H9 (cell line): ENCODE data around the gene ERFL. TPM values are rescaled to one million over a fixed set of nuclear protein-coding genes. Genes with fewer than 3 reads are reported as not detected.

Experiments used
- DNase-seq: peaks from one replicate; pipeline ENCODE4 v3.0.0-alpha.2; 2017
- H2AFZ ChIP-seq: one replicate; pipeline ENCODE4 v1.6.1; 2013; ENCODE audit warnings: mild to moderate bottlenecking, low read length, control low read depth, moderate library complexity
- H2AK5ac ChIP-seq: 2 replicates; pipeline ENCODE4 v1.6.1; 2013; ENCODE audit warnings: low read length, control low read depth, mixed read lengths; ENCODE audit not compliant: insufficient read length
- H2BK120ac ChIP-seq: one replicate; pipeline ENCODE4 v1.6.1; 2013; ENCODE audit warnings: low read depth, mild to moderate bottlenecking, low read length, control low read depth, inconsistent platforms; ENCODE audit not compliant: poor library complexity, severe bottlenecking
- H2BK12ac ChIP-seq: 2 replicates; pipeline ENCODE4 v1.6.1; 2013; ENCODE audit warnings: low read length, control low read depth, mixed read lengths, low read depth; ENCODE audit not compliant: insufficient read length
- H2BK15ac ChIP-seq: 2 replicates; pipeline ENCODE4 v1.6.1; 2013; ENCODE audit warnings: low read depth, low read length, control low read depth
- H2BK20ac ChIP-seq: one replicate; pipeline ENCODE4 v1.6.1; 2013; ENCODE audit warnings: low read depth, mild to moderate bottlenecking, low read length, control low read depth, inconsistent platforms; ENCODE audit not compliant: poor library complexity, severe bottlenecking
- H2BK5ac ChIP-seq: 2 replicates; pipeline ENCODE4 v1.6.1; 2013; ENCODE audit warnings: low read length, control low read depth, mixed read lengths; ENCODE audit not compliant: insufficient read length
- H3K14ac ChIP-seq: 2 replicates; pipeline ENCODE4 v1.6.1; 2013; ENCODE audit warnings: low read length, control low read depth; ENCODE audit not compliant: insufficient read depth
- H3K18ac ChIP-seq: 2 replicates; pipeline ENCODE4 v1.6.1; 2013; ENCODE audit warnings: low read depth, mild to moderate bottlenecking, mixed read lengths, low read length, control low read depth; ENCODE audit not compliant: insufficient read length
- H3K23ac ChIP-seq: 2 replicates; pipeline ENCODE4 v1.6.1; 2013; ENCODE audit warnings: low read length, control low read depth, mixed read lengths, low read depth; ENCODE audit not compliant: insufficient read length
- H3K23me2 ChIP-seq: 2 replicates; pipeline ENCODE4 v1.6.1; 2013; ENCODE audit warnings: low read depth, mild to moderate bottlenecking, mixed read lengths, low read length, control low read depth; ENCODE audit not compliant: insufficient read length, poor library complexity, severe bottlenecking
- H3K27ac ChIP-seq: 2 replicates; pipeline ENCODE4 v1.5.1; 2013; ENCODE audit warnings: low read length, control low read depth, mixed read lengths, low read depth; ENCODE audit not compliant: insufficient read length
- H3K27me3 ChIP-seq: 2 replicates; pipeline ENCODE4 v1.6.1; 2013; ENCODE audit warnings: low read length, control low read depth, inconsistent platforms; ENCODE audit not compliant: insufficient read depth
- H3K4ac ChIP-seq: 2 replicates; pipeline ENCODE4 v1.6.1; 2013; ENCODE audit warnings: low read depth, mild to moderate bottlenecking, control low read depth, inconsistent platforms, low read length, moderate library complexity
- H3K4me1 ChIP-seq: 2 replicates; pipeline ENCODE4 v1.6.1; 2013; ENCODE audit warnings: low read length, control low read depth, inconsistent platforms; ENCODE audit not compliant: insufficient read depth
- H3K4me2 ChIP-seq: 2 replicates; pipeline ENCODE4 v1.6.1; 2013; ENCODE audit warnings: low read length, control low read depth, mixed read lengths; ENCODE audit not compliant: insufficient read length, insufficient read depth
- H3K56ac ChIP-seq: 2 replicates; pipeline ENCODE4 v1.6.1; 2013; ENCODE audit warnings: low read depth, mild to moderate bottlenecking, mixed read lengths, low read length, control low read depth; ENCODE audit not compliant: insufficient read length
- H3K79me1 ChIP-seq: 2 replicates; pipeline ENCODE4 v1.6.1; 2013; ENCODE audit warnings: low read depth, mild to moderate bottlenecking, moderate library complexity, low read length, control low read depth, inconsistent platforms; ENCODE audit not compliant: insufficient read depth, poor library complexity, severe bottlenecking
- H3K79me2 ChIP-seq: 2 replicates; pipeline ENCODE4 v1.6.1; 2013; ENCODE audit warnings: low read length, control low read depth, inconsistent platforms; ENCODE audit not compliant: insufficient read depth
- H3K9ac ChIP-seq: 2 replicates; pipeline ENCODE4 v1.6.1; 2013; ENCODE audit warnings: low read length, control low read depth, mixed read lengths; ENCODE audit not compliant: insufficient read length; ENCODE audit errors: extremely low read depth
- H3K9me3 ChIP-seq: one replicate; pipeline ENCODE4 v1.6.1; 2013; ENCODE audit warnings: low read depth, low read length, inconsistent platforms; ENCODE audit not compliant: control insufficient read depth
- H3T11ph ChIP-seq: one replicate; pipeline ENCODE4 v1.6.1; 2013; ENCODE audit warnings: mild to moderate bottlenecking, low read length, control low read depth, inconsistent platforms
- H4K20me1 ChIP-seq: one replicate; pipeline ENCODE4 v1.6.1; 2013; ENCODE audit not compliant: control insufficient read depth, insufficient read length, insufficient read depth
- H4K5ac ChIP-seq: 2 replicates; pipeline ENCODE4 v1.6.1; 2013; ENCODE audit warnings: low read depth, mild to moderate bottlenecking, mixed read lengths, low read length, control low read depth; ENCODE audit not compliant: insufficient read length
- H4K8ac ChIP-seq: replicated peaks from 2 replicates; pipeline ENCODE4 v1.6.1; 2013; ENCODE audit warnings: low read length, control low read depth, mixed read lengths, low read depth; ENCODE audit not compliant: insufficient read length
- H4K91ac ChIP-seq: 2 replicates; pipeline ENCODE4 v1.6.1; 2013; ENCODE audit warnings: low read depth, mild to moderate bottlenecking, moderate library complexity, mixed read lengths, low read length, control low read depth; ENCODE audit not compliant: insufficient read length
- H3K27ac Mint-ChIP-seq, 3 experiments: 2 replicates in 2 of 3; 3 replicates in 1 of 3; pipeline ENCODE4 v1.8.0; 2020 to 2021; ENCODE audit warnings: mixed read lengths in 3 of 3, mild to moderate bottlenecking in 1 of 3, moderate library complexity in 1 of 3
- H3K27me3 Mint-ChIP-seq: 2 replicates; pipeline ENCODE4 v1.8.0; 2021; ENCODE audit warnings: low read depth, mild to moderate bottlenecking, moderate library complexity, mixed read lengths
- H3K36me3 Mint-ChIP-seq, 3 experiments: 2 replicates in 2 of 3; 3 replicates in 1 of 3; pipeline ENCODE4 v1.8.0; 2020 to 2021; ENCODE audit warnings: low read depth in 3 of 3, mixed read lengths in 3 of 3; ENCODE audit not compliant: insufficient read depth in 1 of 3
- H3K4me1 Mint-ChIP-seq, 2 experiments: 2 replicates each; pipeline ENCODE4 v1.8.0; 2020; ENCODE audit warnings: mixed read lengths in 2 of 2
- H3K4me3 Mint-ChIP-seq, 2 experiments: 2 replicates in 1 of 2; 3 replicates in 1 of 2; pipeline ENCODE4 v1.8.0; 2020 to 2021; ENCODE audit warnings: mild to moderate bottlenecking in 2 of 2, mixed read lengths in 2 of 2, moderate library complexity in 1 of 2
- H3K9me3 Mint-ChIP-seq, 2 experiments: 2 replicates in 1 of 2; 3 replicates in 1 of 2; pipeline ENCODE4 v1.8.0; 2020; ENCODE audit warnings: mild to moderate bottlenecking in 2 of 2, mixed read lengths in 2 of 2, moderate library complexity in 1 of 2
- CTCF ChIP-seq: fragments of 200-600 bp; sonication (generic); conservative IDR thresholded peaks from 3 replicates; pipeline ENCODE4 v1.8.0; 2021; ENCODE audit warnings: antibody characterized with exemption, mild to moderate bottlenecking
- WGBS: extraction: QIAGEN DNeasy Blood & Tissue Kit; methylation state at CpG from one replicate; pipeline ENCODE4 v1.1.7; 2013; ENCODE audit warnings: missing lambda C conversion rate, low lambda C conversion rate, mixed read lengths; ENCODE audit not compliant: insufficient read length; ENCODE audit errors: extremely low coverage; 5-methylcytosine and 5-hydroxymethylcytosine counted together
- total RNA-seq: library from RNA; stranded (reverse); gene quantifications from 2 replicates; pipeline ENCODE4 v1.2.1, GENCODE V29; 2021

Gene ERFL
- total RNA-seq, 1 experiment from 2014 or later: 0.22 TPM

GRCh38 chr19:41909706-41910105 is 18.5 kb downstream of the ERFL start:
- H3K9ac ChIP-seq: no peak overlapping the region
- H4K5ac ChIP-seq: no peak overlapping the region
- no peak overlapping the region for H3K23ac ChIP-seq
- Mint-ChIP-seq H3K4me1 (peaks cover 6 to 24% of the 10 kb centered on the region in 2 experiments; a peak in 3 of 4 replicates), H3K9me3 (peaks cover 0 to 2% of the 10 kb centered on the region in 2 experiments; a peak in 1 of 5 replicates), H3K36me3 (peaks cover 2 to 18% (median 13%) of the 10 kb centered on the region in 3 experiments; a peak in 6 of 7 replicates), H3K27ac (no peak overlapping the region), H3K27me3 (peaks cover 3% of the 10 kb centered on the region), H3K4me3 (no peak overlapping the region)
- H4K91ac ChIP-seq: no peak overlapping the region
- H3K56ac ChIP-seq: no peak overlapping the region
- H2BK12ac ChIP-seq: no peak overlapping the region
- no peaks in the 10 kb centered on the region for H3K79me2 ChIP-seq
- H3K27ac ChIP-seq: no peak overlapping the region
- H3K9me3 ChIP-seq: no peaks in the 10 kb centered on the region
- WGBS: no CpG with 5 or more reads among the region's 13 CpGs
- no peaks in the 10 kb centered on the region for H3K4me1 ChIP-seq
- no peak overlapping the region for H2BK5ac ChIP-seq
- H3K14ac ChIP-seq: no peak overlapping the region
- no peaks in the 10 kb centered on the region for H3K79me1 ChIP-seq
- peaks cover 43% of the 10 kb centered on the region for H3K27me3 ChIP-seq
- H2AK5ac ChIP-seq: no peak overlapping the region
- H3T11ph ChIP-seq: no peak overlapping the region
- DNase-seq: no peak
- H2BK15ac ChIP-seq: no peak overlapping the region
- no peak overlapping the region for H3K4me2 ChIP-seq
- H4K8ac ChIP-seq: no peak overlapping the region
- H3K4ac ChIP-seq: no peak overlapping the region
- no peak overlapping the region for H2BK20ac ChIP-seq
- no peak overlapping the region for H2BK120ac ChIP-seq
- no peak overlapping the region for H3K18ac ChIP-seq
- peaks cover 5% of the 10 kb centered on the region for H3K23me2 ChIP-seq
- TF ChIP-seq CTCF: no peak
- no peaks in the 10 kb centered on the region for H4K20me1 ChIP-seq
- H2AFZ ChIP-seq: no peak overlapping the region
